ENCODE measurements around the gene ABCC4.

The ABCC4 gene

DNA sequence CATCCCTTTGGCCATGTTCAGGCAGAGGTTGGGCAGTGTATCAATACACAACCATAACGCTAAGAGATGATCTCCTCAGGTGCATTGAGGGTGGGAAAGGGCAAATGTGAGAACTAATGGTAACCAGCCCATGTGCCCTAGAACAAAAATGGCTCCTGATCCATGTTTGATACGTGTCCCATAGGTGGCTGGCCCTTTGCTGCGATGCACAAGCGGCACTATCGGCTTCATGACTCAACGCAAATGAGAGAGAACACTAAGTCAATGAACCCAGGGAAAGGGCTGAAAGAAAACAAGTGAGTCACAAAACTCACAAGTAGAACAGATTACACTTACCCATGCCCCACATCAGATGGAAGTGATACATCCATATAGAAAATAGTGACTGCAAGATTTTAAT lies 201.7 kb downstream of the ABCC4 start:
- no peak for DNase-seq

DNA sequence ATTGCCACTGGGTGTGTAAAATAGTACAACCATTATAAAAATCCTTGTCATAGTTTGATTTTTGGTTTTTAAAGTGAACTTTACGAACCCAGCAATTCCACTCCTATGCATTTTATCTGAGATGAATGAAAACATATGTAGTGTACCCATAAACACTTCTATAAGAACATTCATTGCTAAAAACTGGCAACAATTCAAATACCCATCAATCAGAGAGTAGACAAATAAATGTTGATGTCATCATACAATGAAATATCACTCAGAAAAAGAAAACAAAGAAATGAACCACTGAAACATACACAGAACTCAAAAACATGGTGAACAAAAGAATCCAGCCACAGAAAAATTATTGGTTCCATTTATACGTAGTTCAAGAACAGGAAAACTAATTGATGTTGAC lies 202.3 kb downstream of the ABCC4 start:
- DNase-seq = no peak

DNA sequence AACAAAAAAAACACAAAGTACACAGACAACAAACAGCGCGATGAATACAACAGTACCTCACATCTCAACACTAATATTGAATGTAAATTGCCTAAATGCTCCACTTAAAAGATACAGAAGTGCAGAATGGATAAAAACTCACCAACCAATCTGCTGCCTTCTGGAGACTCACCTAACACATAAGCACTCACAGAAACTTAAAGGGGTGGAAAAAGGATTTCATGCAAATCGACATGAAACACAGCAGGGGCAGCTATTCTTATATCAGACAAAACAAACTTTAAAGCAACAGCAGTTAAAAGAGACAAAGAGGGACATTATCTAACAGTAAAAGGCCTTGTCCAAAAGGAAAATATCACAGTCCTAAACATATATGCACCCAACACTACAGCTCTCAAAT lies 209.5 kb downstream of the ABCC4 start:
- DNase-seq = no peak

DNA sequence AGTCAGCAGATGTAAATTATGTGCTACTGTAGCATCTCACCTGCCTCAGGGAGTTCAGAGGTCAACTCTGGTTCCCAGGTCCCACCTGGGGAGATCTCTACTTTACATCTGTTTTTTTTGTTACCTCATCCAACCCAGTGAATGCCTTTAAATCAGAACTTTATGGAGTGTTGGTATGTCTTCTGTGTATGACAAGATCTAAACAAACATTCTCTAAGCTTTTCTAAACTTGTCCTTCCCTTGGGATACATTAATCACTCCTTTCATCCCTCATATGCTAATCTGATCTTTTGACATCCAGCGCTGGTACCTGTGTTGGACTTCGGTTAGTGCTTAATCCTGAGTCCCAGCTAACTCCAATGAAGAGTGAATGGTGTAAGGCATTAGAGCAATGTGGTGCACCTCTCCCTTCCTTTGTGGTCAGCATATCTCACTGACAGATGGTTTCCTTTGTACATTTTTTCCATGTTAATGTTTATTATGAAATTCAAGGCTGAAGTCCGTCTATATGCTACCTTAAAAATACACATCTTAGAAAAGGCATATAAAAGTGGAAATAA lies 213.4 kb downstream of the ABCC4 start:
- no peak for DNase-seq

DNA sequence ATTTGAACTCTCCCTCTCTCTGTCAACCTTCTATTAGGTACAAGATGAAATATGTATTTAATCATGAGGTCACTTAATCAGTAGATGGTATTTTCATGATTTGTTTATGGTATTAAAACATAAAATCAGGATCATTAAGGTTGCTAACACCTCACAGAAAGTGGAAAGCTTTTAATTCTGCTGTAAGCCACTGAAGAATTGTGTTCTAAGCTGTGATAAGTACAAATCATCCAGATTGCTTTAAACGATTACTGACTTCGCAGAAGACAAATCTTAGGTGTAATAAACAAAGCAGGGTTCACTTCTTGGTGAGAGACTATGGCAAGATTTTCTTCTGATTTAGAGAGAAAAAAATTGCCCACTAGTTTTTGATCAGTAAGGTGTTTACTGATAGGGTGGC lies 214.5 kb downstream of the ABCC4 start:
- DNase-seq = no peak

DNA sequence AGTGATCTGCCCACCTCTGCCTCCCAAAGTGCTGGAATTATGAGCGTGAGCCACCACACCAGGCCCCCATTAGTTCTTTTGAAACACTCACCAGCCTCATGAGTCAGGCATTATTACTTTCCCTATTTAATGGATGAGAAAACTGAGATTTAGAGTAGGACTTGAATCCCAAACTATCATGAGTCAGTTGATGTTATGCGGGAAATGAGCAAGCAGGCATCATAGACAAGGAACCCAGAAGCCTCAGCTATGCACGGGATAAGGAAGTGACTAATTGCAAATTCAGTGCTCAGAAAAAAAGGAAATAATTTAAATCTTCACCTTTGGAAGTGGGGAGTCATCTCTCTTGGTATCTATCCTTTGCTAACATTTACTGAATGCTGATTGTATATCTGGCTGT lies 217.5 kb downstream of the ABCC4 start:
- no peak for DNase-seq

DNA sequence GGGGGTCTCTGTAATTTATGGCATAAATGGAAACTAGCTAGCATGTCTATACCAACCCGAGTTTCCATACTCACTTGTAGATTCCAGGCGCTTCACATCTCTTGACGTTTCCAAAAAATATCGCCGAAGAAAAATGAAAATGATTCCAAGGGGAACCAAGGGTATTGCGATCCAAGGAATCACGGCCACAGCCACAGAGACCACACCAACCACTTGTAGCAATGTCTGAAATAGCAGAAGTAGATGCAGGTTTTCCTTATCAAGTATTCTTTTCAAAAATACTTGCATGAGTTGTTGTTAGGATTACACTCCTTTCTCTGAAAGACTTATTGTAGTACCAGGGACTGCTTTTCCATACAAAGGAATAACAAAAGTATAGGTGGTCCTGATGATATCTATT lies 218.2 kb downstream of the ABCC4 start:
- DNase-seq = no peak

DNA sequence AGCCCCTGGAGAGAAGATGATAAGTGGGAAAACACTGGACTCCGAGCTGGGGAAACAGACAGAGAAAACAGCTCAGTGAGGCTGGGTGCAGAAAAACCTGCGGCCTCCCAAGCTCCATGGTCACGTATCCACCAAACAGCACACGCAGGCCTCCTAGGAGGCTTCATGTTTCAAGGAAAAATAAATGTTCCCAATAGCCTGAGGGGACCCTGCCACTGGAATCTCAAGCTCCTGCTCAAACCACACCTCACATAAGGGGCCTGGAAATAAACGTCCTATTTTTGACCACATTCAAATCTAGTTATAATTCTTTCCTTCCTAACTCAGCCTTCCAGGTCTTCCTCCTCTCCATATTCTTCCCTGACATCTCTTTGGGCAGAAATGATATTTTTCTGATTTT lies 225.7 kb downstream of the ABCC4 start:
- DNase-seq = no peak

DNA sequence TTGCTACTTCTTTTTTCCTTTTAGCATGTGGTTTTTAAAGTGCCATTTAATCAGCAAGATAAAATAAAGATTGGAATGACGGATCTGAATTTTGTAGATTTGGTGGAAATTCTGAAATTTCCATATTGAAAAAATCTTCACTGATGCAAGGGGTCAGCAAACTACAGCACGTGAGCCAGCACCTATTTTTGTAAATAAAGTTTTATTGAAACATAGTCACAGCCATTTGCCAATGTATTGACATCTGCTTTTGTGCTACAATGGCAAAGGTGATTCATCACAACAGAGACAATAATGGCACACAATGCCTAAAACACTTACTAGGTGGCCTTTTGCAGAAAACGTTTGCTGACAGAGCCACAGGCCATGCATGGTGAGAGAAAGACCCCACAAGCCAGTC lies 226.4 kb downstream of the ABCC4 start:
- DNase-seq = no peak

DNA sequence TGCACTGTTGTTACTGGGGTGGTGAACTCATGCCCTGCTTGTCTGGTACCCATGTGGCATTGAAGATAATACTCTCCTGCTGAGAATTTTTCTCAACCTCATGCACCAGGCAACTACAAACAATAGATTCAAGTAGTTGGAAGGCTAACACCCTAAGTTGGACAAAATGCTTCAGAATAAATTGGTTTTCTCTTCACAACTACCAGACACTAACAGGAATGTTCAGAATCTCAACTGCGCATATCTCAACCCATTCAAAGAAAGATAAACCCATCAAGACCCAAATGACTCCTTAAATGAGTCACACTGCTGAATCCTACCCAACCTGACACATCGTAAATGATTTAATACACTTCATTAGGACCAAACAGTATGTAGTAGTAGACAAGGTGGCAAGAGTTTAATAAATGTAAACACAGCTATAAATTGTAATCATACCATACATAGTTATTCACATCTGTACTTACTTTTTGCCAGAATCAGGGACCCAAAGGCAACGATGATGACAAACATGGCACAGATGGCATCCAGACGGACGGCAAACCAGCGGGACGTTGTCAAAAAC lies 227.4 kb downstream of the ABCC4 start:
- DNase-seq = no peak

DNA sequence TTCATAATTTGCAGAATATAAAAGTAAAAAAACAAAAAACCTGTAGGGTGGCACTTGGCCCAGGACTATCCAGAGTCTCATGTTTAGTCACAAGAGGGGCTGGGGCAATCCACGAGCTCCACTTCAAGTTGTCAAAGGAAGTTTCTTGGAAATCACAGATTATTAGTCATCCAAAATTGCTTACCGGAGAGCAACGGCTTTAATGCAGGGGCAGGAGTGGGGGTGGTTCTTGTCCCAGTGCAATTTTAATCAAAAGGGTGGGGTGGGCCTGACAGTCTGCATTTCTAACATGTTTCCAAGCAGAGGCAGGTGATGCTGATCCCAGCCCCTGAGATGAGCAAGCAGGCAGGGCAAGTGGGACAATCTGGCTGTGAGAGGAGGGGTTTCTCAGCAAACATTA lies 233.9 kb downstream of the ABCC4 start:
- DNase-seq = no peak

DNA sequence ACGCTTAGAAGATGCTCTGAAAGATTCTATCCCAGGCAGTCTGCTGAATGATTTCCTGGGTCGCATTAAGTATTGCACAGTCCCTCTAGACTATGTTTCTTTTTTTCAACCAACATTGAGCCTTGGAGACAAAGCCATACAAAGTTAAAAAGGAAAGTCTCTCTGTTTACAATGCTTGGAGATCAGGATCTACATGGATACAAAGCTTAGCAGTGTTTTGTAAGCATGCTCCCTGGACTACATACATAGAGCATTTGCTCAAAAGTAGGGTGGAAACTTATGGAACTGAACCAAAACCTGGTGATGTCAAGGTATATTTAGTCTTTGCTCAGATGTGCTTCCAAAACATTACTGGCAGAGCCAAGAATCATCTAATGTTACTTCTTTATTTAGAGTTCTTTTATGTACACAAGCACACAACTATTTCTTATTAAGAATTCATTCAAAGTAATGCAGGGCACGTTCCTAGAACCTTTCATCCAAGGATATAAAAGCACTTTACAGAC lies 241.2 kb downstream of the ABCC4 start:
- DNase-seq = peak; percentile 9

DNA sequence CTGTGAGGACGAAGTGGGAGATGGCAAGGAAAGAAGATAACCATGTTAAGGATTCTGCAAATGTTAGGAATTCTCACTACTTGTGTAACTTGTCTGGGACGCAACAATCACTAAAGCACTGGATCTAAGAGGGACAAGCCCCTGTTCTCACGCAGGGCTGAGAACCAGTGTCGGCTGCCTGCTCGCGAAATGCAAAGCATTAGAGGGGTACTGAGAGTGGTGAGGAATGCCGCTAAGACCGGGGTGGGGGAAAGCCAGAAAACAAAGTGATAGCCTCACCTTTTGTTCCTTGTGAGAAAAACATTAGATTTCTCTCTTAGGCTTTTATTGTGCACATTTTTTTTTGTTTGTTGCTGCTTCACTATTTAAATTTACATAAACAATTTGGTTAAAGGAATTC lies 241.9 kb downstream of the ABCC4 start:
- DNase-seq = no peak

DNA sequence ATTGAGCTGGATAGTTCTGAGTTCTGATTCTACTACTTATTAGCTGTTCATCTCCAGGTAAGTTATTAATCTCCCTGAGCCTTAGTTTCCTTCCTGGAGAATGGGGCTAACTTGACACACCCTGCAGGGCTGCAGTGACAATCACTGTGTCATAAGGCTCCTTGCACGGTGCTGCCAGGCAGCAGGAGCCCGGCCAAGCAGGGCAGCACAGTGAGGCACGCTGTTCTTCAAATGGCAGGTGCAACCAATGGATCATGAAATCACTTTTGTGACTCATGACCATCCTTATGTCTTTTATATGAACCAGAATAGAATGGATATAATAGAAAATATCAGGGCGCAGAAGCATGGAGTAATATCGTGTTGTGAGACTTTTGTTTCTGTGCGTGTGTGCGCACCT lies 242.6 kb downstream of the ABCC4 start:
- no peak for DNase-seq

DNA sequence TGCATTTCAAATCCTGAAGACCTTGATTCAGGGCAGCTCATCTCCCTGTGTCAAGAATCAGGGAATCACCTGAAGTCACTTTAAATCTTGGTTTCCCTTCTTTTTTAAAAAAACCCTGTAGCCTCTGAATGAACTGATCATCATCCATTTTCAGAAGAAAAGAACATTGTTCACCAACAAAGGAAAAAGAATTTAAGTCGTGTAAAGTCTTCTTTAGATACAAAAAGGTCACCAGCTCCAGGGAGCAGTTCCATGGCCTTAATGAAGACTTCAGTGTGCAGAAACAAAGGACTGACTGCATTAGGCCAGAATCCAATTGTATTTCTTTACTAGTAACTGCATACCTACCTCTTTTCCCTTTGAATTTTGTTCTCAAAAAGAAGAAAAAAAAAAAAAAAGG lies 245.0 kb downstream of the ABCC4 start:
- DNase-seq = no peak

DNA sequence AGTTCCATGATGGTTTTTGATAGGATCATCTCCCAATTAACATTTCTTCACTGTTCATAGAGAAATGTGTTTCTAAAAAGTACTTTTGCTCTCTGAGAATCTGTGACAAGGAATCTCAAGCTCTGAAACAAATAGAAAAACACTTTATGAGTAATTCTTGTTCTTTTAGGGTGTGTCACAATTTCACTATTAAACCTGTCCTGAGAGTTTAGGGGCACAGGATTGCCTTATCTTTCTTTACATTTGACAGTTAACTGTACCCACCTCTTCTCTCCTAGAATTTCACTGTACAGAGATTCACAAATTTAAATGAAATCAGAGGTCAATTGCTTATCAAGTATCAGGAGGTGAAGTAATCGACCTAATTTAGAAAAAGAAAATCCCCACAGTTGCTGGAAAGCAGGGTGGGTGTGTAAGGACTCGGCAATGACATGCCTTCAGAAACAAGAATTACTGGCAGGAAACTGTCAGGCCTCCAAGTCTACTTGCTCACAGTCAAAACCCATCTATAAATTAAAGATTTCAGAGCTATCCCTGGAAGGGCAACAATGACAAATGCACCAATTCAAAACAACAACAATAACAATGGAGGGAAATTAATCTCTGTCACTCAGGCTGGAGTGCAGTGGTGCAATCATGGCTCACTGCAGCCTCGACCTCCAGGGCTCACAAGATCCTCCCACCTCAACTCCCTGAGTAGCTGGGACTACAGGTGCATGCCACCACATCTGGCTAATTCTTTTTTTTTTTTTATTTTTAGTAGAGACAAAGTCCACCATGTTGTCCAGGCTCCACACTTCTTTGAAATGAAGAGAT lies 250.2 kb downstream of the ABCC4 start:
- no peak for DNase-seq

DNA sequence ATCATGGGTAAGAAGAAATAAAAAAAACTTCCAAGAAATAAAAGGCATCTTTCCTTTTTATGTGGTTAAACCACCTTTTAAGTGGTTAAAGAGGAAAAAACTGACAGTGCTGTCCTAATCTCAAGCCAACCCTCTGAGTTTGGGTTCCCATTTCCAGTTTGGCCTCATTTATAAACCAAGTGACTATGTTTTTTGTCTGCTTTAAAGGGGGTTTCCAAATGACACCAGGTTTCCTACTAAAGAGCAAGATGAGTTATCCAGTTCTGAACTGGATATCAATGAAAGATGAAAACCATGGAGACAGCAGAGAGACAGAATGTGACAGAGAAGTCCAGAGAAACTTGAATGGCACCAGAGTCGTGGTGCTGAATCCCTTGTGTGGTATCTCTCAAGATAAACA lies 251.5 kb downstream of the ABCC4 start:
- no peak for DNase-seq

DNA sequence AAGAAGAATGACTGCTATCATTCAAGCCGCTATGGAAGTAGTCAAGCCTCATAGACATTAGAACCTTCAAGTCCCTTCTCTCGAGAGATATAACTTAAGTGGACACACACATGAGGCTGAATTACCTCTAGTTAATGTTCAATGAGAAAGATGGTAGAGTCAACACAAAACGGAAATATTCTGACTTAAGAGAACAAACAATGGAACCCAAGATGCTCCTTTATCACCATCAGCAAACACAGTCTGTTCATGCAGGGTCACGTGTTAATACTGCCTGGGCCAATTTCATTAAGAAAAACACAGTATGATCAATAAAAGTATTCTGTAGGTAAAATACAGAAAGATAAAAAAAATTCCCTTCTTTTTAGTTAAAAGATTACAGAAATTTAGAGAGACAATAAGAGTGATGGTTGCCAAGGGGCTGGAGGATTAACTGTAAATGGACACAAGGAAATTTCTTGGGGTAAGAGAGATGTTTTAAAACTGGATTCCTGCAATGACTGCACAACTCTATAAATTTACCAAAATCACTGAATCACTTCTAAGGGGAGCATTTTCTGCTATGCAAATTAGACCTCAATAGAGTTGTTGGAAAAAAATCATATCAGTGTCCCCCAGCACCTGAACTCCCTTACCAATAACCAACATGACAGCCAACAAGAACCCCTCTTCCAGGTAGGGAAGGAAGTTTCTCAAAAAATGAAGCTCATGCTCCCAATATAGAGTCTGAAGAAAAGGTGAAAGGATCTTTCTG lies 256.6 kb downstream of the ABCC4 start:
- DNase-seq = no peak

DNA sequence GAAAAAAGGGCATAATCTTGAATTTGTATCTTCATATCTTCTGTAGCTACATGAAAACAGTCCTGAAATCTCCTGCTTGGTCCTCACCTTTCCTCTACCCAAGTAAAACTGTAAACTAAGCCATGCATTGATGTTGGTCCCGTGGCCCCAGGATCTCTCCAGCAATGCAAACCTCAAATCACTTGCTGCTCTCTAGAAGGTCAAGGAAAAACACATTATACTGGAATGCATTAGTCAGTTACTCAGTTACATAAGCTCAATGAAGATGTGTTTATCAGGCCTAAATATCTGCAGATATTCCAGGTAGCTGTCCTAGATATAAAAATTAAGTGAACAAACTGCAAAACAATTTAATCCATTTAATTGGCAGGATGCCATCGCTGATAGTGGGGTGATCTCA lies 261.8 kb downstream of the ABCC4 start:
- no peak for DNase-seq

DNA sequence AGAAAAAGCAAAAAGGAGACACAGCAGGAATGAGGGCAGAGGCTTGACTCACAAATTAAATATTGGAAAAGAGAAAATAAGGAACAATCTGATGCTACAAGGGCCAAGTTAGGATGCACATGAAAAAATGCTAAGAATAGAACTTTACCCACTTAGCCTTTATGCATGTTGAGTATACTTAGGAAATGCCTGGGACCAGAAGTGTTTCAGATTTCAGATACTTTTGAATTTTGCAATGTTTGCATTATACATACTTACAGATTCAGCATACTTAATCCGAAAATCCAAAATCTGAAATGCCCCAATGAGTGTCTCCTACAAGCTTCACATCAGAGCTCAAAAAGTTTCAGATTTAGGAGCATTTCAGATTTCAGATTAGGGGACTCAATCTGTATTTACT lies 262.3 kb downstream of the ABCC4 start:
- DNase-seq = no peak

DNA sequence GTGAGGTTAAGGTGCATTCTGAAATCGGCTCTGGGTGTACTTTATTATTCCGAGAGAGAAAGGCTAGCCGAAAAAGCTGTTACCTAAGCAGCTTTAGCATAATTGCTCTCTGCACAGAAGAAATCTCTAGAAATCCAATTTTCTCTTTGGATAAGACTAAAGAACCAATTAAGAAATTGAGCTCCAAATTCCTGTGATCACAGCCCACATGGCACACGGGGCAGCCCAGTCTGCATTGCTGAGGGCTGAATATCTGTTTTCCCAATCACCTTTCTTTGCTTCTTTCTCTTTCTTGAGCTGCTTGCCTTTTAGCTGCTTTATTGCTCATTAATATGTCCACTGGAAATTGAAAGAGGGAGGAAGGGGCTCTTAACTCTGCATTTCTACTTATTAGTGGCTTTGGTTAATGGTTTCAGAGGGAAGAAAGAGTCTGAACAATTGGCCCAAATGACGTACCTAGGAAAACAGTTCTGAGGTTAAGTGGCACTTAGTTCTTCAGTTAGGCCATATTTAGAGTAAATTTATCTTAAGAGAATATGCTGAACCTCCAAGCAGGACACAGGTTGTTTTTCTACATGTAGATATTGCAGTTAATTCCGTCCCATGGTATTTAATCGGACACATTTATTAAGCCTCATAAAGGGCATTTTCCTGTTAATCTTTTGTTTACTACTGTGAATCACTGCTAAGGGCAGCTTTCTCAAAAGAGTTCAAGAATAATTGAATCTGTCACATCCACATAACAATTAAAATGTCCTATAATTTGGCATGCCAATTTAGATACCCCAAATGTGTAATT lies 265.7 kb downstream of the ABCC4 start:
- peak; percentile 45 for DNase-seq

DNA sequence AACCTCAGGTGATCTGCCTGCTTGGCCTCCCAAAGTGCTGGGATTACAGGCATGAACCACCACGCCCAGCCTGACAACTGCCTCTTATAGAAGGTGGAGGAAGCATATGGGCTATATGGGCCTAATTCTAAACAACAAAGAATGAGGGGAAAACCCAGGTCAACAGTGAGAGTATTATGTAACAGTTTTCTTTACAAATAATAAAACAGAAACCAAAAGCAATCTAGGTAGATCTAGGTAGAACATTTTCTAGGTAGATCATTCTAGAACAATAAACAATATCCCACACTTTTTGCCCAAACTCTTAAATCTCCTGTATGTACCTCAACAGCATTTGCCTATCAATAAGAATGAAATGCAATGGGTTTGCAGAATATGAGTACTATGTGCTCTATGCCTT lies 267.4 kb downstream of the ABCC4 start:
- no peak for DNase-seq

DNA sequence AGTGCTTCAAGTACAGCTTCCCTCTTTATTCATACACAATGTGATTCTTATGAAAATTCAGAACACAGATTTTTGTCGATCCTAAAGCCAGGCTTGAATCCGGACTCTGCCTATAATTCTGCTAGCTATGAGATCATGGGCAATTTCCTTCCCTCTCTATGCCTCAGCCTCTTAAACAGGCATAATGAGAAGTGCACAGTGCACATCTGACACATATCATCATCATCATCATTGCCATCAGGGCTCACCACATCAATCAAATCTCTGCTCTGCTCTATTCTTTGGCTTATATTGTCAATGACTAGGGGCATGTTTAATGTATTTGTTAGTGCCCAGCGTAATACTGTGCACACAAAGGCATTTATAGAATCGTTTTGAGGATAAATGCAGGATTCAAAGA lies 269.1 kb downstream of the ABCC4 start:
- DNase-seq = peak; percentile 77
